CD1c-positive myeloid dendritic cell (primary cell): ENCODE results near the gene KCNT2.
A peak's percentile ranks its signal among the peaks of the same experiment; 100 is the strongest.
"Not testable (repeated sequence)": the region's sequence is repeated elsewhere in the genome, so short reads cannot be mapped to it uniquely, and the experiment has no call there.

Experiments
- DNase-seq: peaks from one replicate; pipeline ENCODE4 v3.0.0-alpha.2; 2016; ENCODE audit errors: extremely low spot score

Gene KCNT2

DNA sequence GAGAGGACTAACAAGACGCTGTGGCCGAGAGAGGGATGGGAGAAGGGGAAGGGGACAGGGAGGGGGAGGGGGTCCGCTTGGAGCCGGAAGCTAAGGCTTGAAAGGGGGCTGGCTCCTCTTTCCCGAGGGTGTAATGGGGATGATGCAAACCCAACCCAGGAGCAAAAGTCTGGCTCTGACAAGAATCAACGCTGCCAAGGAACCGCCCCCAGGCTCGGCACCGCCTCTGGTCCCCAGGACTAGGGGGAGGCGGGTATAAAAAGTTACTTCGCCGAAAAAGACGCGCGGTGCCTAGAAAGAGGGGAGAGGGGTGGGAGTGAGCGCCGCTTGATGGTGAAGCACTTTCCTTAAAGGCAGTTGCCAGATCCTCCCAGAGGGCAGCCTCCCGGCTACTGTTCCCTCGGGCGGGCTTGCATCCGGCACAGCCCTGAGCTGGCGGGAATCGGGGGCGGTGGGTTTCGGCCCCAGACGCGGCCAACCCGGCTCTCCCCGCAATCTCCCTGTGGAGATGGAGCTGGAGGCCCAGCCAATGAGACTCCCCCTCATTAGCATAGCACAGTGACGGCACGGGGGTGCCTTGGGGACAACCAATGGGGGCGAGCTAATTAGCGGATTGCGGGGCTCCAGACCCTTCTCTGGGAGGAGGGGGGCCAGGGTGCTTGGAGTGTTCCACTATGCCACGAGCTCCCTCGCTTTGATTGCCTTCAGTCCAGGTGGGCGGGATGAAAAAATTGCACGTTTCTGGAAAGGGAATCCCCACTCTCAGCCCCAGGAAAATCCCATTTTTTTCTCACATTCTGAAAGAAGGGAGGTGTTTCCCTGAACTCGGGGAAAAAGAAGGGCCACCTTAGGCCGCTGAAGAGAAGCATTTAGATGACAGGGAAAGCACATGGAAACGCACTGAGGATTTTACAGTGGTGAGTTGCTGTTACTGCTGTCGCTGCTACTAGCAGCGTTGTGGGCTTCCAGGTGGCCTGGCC lies at the start of gene KCNT2:
TSS of gene KCNT2 (minus strand) at position 51 of the 980 bp plus-strand sequence. CDS start 131 bp downstream, outside the sequence.
- DNase-seq, result no peak

DNA sequence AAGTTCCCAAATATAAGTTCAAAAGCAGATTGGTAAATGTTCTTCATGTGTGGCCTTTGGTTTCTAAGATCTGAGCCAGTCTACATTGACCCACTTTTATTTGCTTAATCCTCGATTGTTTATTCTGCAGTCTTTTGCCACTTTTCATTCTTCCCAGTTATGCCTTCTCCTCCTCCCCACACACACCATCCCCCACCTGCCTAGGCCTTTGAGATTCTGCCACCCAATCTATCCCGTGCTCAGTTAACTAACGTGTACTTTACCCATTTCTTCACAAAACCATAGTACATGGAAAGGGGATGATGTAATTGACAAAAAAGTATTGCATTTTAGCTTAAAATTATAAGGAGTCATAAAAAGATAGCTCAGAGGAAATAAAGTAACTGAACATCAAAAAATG lies 47.3 kb upstream of the KCNT2 start:
- no peak for DNase-seq

DNA sequence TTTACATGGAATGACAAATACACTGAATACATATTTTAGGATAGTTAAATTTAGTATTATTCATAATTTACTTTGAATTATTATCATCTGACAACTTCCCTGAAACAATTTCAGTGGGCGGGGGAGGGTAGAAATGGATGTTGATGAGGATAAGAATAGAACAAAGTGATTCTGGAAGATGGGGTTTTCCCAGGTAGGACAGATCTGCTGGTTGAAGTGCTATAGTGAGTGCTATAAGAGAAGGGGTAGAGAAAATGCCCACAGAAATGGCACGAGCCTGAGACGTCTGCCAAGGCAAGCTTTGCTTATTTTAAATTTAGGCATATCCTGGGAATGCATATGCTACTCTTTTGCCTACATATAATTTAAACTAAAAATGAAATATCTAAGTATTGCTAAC lies 46.8 kb upstream of the KCNT2 start:
- DNase-seq, result no peak

DNA sequence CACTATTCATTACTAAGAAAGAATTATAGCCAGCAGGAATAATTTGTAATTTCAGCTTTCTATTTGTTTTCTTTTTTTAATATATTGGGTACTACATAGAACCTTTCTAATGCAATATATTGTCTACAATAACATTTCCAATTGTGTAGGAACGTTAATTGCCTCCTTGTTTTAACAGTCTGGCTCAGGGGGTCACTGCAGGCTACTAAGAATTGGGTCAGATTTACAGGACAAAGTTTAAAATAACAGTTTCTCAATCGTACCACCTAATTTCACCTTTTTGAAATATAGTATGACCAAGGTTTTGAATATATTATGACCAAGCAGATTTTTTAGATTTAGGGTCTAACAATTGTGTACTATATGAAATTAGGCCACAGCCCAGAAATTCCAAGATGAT lies 46.0 kb upstream of the KCNT2 start:
- DNase-seq, result no peak

DNA sequence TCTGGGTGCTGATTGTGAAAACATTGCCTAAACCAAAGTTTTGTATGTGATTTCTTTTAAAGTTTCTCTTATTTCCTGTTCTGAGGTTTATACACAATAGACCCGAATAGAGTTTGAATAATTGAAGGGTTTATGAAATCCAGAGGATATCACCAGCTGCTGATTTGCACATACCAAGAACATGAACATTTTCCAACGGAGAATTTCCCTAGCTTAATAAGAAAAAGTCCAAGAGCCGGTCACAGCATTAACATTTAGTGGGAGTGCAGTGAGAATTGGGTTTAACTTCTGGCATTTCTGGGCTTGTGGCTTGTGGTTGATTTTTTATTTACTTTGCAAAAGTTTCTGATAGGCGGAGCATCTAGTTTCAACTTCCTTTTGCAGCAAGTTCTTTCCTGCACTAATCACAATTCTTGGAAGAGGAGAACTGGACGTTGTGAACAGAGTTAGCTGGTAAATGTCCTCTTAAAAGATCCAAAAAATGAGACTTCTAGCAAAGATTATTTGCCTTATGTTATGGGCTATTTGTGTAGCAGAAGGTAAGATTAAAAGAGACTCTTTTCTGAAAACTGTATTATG lies 43.5 kb upstream of the KCNT2 start, which contains the start of gene CFH:
TSS of gene CFH (plus strand) at position 407 of the 579 bp plus-strand sequence. CDS start at position 482, 75 bp downstream.
- peak; percentile 21 for DNase-seq

DNA sequence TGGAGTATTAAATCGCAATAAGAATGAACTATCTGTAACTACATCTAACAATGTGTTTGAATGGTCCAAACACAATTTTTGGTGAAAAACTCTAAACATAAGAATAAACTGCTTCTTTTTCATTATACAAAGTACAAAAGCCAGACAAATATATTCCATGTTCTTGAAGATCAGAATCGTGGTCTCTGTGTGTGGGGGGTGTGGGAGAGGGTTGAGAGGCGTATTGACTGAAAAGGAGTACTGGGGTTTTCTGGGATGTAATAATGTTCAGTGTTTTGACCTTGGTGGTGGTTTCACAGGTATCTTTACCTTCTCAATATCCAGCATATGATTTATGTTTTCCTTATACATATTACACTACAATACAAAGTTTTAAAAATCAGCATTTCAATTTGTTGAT lies 42.8 kb upstream of the KCNT2 start:
- no peak for DNase-seq

DNA sequence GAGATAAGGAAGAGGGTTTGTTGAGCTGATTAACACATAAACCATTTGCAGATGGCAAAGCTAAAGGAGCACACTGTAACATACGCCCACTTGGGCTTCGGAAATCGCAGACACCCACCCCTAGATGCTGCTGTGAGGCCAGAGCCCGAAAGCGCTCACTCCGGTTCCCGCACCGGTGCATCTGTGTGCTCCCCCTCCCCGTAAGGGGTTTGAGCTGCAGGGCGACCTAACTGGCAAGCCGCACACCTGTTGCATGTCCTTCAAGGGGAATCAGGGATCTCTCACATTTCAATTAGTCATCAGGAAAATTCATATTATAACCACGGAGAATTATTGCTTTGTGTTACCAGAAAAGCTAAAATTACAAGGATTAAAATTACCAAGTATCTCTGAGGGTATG lies 42.2 kb upstream of the KCNT2 start:
- no peak for DNase-seq

DNA sequence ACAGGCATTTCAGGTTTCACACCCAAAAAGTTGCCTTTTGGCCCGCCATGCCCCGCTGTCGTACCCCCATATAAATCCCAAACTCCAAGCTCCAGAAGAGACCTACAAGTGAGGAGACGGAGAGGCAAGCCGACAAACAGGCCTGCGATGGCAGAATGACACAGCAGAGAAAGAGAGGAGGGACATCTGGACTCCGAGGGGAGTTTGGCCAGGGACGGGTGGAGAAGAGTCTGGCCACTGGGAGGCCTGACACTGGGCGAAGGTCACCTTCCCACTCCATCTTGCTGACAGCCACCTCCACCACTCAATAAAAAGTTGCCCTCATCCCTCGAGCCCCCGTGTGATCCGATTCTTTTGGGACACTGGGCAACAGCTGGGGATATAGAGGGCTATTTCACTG lies 41.8 kb upstream of the KCNT2 start:
- no peak for DNase-seq

DNA sequence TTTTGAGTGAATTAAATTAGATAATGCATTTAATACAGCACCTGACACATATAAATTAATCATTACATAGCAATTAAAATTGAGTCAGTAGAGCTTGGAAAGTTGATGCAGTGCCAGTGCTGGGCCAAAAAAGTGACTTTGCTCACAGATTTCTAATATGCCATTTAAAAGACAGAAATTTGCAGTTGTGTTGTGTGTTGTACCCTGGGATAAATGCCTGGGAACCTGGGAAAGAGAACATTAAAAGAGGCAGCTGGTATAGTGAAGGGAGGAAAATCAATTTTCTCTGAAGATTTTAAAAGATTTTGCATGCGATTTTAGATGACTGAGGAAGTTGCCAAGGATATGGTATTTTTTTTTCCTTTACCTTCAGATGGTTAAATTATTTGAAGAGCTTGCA lies 32.7 kb upstream of the KCNT2 start:
- no peak for DNase-seq

DNA sequence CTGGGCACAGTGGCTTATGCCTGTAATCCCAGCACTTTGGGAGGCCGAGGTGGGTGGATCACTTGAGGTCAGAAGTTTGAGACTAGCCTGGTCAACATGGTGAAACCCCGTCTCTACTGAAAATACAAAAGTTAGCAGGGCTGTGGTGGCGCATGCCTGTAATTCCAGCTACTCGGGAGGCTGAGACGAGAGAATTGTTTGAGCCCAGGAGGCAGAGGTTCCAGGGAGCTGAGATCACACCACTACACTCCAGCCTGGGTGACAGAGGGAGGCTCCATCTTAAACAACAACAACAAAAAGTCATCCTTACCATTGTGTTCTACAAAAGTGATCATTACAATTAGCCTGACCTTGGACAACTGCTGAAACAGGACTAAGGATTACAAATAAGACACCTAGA lies 31.1 kb upstream of the KCNT2 start:
- DNase-seq, result not testable (repeated sequence)

DNA sequence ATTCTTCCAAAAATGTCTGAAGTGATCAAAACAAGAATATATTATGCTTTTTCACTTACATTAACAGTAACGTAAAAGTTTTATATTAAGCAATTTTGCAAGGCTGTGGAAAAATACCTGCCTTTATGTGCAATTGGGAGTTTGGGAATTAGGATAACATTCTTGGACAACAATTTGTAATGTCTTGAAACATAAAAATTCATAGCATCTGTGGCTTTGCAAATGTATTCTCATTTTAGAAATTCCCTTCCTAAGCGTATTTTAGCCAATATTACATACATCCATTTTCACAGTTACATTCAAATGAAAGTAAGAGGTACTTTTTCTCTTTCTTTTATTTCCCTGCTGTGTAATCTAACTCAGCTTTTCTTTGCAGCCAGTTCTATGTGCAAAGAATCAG lies 30.2 kb upstream of the KCNT2 start:
- no peak for DNase-seq

DNA sequence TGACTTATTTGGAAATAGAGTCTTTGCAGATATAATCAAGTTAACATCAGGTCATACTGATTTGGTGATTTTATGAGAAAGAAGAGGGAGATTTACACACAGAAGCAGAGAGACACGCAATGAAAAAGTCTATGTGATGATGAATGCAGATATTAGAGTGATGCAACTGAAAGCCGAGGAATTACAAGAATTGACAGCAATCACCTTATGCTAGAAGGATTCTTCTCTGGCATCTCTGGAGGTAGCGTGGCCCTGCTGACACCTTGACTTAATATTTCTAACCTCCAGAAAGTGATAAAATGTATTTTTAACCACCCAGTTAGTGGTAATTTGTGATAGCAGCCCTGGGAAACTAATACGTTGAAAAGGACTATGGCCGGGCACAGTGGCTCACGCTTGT lies 29.4 kb upstream of the KCNT2 start:
- DNase-seq, result no peak

DNA sequence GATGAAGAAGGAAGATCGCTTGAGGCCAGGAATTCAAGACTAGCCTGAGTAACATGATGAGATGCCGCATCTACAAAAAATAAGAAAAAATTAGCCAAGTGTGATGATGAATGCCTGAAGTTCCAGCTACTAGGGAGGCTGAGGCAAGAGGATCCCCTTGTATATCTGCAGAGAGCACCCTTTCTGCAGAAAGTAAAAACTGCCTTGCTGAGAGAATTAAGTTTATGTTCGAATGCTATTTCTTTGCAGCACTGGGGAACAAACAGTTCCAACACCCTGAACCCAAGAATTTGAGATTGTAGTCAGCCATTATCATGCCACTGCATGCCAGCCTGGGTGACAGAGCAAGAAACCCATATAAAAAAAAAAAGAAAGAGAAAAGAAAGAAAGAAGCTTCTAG lies 20.6 kb upstream of the KCNT2 start:
- no peak for DNase-seq

DNA sequence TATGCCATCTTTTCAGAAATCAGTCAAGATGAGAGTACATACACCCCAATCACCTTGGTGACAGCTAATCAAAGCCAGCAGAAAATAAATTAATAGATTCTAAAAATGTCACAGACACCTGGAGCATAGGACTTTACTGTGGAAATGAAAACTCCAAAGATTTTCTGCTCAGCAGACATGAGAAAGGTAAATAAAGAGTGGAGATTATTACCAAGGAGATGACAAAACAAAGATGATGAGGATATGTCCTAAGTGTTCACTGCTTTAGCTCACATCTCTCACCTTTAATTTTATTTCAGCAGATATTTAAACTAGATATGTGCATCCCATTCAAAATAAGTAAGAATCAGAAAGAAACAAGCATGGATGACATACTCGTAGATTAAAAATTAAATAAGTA lies 14.8 kb upstream of the KCNT2 start:
- no peak for DNase-seq

DNA sequence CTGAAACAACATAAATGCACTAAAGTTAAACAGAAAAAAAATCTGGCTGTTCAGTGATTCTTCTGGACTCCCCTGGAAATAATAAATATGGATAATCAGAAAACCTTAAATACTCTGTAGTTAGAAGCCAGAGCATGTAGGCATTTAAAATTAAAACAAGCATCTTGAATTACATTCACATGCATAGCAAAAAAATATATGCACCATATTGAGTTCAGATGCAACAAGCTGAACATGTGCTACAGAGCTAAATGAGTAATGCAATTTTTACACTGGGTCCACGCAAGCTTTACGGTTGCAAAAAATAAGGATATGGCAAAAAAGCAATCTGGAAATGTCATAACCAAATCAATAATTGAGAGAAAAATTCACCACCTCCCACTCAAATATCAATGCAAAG lies 11.5 kb upstream of the KCNT2 start:
- no peak for DNase-seq

DNA sequence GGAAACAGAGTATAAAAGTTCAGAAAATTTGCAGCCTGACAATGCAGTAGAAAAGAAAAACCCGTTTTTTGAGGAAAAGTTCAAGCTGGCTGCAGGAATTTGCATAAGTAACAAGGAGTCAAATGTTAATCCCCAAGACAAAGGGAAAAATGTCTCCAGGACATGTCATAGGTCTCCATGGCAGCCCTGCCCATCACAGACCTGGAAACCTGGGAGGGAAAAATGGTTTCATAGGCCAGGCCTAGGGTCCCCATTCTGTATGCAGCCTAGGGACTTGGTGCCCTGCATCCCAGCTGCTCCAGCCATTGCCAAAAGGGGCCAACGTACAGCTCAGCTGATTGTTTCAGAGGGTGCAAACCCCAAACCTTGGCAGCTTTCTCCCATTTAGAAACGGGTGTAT lies 3.6 kb upstream of the KCNT2 start:
- DNase-seq, result no peak

DNA sequence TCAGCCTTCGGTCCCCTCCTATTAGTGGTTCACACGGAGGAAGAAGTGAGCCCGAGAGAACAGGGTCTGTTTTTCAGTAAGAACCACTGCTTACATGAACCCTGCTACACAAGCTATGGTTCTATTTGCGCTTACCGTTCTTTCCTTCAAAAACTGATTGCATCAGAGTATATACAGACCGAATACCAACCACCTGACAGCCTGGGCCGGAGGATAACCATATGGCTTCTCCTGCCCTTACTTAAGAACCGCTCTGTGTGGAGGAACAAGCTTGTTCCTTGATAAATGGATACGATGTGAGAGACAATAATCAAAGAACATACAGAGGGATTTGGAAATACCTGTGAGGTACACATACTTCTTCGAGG lies 1.1 kb upstream of the KCNT2 start:
- DNase-seq, result no peak

DNA sequence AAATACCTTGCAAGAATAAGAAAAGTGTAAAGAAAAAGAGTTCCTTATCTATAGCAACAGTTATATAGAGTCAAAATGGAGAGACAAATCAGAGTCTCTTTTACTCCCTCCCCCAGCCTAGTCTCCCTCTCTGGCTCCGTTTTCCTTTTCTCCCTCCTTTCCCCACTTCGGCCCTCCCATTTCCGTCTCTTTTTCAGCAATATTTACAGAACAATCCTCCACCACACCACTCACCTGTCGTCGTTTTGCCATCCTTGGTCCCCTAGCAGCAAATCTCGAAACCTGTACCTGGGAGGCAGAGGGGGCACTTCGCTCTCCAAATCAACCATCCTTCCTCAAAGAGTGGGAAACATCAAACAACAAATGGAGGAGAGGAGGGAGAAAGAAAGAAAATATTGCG lies 259 bp downstream of the KCNT2 start:
- DNase-seq, result no peak

DNA sequence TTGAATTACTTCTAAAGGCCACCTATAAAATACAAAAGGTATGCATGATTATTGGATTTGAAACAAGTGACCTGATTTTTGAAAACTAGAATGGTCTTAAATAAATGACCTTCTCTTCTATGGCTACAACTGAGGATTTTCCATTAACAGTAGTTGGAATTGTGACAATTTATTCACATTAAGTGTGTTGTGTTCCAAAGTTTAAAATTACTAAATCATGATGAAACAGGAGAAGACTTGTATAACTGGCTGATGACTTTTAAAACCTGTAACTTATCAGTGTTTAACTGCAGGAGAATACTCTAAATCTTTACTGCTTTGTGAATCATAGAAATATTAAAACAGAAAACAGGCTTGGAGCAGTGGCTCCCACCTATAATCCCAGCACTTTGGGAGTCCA lies 4.6 kb downstream of the KCNT2 start:
- DNase-seq, result no peak

DNA sequence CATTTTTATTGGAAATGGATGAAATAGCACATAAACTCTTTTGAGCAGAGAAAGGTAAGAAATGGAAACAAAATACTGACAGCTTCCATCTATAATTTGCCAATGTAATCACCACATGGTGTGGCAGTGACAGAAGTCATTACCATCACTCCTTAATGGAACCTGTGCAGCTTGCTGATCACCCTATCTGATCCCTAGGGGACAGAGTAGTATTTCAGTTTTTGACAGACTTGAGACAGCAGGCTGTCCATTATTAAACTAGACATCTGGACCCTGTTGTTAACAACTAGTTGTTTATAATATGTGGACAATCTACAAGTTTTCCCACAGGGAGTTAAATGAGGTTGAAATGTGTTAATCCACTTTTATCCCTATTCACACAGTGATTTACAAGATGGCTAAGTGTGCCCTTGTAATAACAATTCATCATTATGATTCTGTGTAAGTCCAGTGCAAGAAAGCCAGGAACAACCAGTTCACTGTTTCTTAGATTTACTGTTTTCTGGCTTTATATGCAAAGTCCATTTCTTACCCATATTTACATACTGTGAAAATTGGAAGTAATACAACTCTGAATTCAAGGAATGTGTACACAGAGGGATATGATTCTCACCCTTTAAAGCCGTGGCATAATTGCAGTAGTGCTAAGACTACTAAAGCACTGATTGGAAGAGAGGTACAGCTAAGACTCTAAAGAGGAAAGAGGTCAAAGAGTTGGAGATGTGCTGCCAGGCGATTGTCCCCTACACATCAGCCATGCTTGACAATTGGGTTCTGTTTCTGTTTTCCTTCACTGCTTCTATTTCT lies 9.1 kb downstream of the KCNT2 start:
- no peak for DNase-seq

DNA sequence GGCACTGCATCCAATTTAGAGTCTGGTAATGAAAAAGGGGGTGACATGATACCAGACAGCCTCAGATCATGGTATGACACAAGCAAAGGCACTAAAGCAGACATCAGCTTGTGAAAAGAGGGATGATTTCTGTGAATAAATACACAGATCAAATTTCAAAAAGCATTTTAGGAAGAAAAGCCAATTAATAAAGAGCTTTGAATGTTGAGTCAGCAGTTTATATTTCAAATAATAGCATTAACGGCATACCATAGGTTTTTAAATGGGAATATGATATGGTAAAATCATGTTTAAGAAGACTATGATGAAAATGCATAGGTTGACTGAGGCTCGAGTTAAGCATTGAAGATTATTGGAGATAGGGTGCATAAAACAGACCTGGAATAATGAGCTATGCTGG lies 13.5 kb downstream of the KCNT2 start:
- no peak for DNase-seq

DNA sequence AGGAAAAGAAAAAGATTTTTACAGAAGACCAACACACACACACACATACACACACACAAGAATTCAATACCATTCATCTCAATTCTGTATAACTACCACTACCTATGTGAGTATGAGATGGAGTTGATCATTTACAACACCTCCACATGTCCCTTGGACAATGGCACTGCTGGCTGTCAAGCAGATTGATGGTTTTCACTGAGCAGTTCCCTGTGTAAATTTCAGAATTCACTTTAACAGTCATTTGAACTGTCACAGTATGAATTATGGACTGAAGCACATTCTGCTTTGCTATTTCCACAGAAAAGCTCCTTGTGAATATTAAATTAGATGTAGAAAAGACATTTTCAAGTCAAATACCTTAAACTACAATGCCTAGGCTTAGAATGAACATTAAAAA lies 14.3 kb downstream of the KCNT2 start:
- DNase-seq, result no peak

DNA sequence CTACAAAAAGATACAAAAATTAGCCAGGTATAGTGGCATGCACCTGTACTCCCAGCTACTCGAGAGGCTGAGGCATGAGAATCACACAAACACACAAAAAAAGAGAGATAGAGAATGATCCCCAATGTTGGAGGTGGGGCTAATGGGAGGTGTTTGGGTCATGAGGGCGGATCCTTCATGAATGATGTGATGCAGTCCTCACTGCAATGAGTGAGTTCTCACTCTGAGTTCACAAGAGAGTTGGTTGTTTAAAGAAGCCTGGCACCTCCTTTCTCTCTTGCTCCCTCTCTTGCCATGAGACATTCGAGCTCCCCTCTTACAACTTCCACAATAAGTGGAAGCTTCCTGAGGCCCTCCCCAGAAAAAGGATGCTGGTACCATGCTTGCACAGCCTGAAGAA lies 17.3 kb downstream of the KCNT2 start:
- DNase-seq, result no peak
